Measurements from ENCODE around the gene KRT15.

Gene KRT15

DNA sequence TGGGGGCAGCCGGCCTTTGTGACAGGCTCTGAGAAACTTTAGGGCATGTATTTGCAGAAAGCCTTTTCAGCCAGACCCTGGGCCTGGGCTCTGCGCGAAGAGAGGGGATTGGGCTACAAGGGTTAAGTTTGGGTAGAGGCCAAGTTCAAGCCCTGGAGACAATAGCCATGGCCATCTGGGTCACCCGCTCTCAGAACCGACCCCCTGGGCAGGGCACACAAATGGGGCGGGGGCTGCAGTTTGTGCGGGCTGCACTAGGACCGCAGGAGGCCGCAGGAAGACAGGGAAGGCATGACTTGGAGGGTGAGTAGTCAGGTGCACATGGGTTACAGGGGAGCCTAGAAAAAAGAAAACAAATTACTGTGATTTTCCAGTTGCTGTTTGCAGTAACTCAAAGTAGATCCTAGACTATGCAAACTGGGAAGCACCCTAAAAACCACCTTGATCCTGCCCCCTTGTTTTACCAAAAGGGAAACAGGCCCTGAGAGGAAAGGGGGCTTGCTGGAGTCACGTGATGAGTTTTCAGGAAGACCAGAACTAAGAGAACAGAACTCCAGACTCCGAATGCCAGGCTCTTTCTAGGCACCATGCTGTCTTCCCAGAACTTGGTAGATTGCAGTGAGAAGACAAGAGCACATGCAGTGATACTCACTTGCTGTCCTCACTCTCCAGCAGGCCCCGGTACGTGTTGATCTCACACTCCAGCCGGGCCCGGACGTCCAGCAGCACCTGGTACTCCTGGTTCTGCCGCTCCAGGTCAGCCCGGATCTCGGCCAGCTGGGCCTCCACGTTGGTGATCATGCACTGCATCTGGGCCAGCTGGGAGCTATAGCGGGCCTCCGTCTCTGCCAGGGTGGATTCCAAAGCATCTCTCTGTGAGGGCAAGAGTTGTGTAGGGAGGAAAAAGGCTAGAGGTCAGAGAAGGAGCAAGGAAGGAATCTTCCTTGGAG is 41.5 kb downstream of the KRT15 start:
- DNase-seq = no peak

DNA sequence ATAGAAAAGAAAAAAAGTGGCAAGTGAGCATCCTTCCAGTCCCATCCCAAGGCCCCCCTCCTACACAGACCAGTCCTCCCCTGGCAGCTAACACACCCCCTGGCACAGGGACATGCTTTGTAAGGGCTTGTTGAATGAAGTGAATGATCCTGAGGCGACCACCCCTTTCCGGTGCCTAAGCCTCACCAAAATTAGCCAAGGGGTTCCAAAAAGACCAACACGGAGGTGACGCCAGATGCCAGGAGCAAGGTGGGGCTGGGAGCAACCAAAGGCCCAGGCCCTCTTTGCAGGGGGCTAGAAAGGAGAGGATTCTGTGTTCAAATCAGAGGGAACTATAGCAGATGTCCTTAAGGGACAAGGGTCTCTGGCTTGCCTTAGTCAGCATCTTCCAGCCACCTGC is 43.3 kb downstream of the KRT15 start:
- DNase-seq = no peak

DNA sequence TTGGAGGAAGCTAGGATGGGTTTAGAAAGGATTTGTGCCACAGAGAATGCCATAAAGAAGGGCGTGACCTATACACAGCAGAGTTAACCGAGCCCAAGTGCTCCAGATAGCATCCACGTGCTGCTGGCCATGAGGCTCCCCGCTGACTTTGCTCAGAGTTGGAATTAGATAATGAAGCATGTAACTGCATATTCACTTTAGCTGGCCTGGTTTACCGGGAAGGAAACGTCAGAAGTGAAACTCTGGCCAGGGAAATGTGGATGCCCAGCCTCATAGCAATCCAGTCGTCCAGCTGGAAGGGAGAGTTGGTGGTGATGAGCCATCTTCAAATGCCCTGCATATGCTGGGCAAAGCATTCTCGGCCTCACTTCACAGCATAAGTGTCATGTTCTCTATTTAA is 43.8 kb downstream of the KRT15 start:
- DNase-seq = no peak

GRCh38 chr17:41468346-41468745 is 50.3 kb downstream of the KRT15 start:
- DNase-seq = no peak

GRCh38 chr17:41467561-41467960 is 51.1 kb downstream of the KRT15 start:
- DNase-seq = no peak

DNA sequence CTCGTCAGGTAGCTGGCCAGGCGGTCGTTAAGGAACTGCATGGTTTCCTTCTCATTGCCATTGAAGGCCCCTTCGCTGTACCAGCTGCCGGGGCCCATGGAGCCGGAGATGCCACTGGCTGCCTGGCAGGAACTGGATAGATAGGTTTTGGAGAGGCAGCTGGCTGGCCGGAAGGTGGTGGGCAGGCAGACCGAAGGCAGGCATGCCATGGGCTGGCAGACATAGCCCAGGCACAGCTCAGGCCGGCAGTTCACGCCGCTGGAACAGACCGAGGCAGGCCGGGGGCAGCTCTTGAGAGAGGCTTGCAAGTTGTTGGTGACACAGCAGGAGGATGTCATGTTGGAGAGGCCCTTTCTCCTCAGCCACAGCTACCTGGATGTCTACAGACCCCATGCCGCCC is 51.7 kb downstream of the KRT15 start, which contains the start of gene KRT32:
KRT32 (minus strand) TSS at position 399 of the 400 bp plus-strand sequence; CDS start at position 338, 61 bp downstream.
- DNase-seq = no peak

DNA sequence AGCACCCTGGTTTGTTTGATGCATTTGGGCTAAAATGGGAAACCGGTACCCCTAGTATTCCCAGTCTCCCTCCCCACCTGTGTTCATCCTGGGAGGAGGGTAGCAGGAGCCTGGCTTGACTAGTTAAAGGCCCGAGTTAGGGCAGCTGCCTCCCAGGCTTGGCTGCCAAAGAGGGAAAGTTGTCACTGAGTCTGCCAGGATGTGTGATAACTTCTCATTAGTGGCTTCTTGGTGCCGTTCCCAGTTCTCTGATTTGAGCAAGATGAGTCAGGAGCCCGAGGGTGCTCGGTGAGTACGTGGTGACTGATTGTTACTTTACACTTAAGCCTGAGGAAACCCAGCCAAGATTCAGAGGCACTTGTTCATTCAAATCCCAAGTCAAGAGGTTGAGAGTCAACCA is 54.0 kb downstream of the KRT15 start:
- DNase-seq = no peak

DNA sequence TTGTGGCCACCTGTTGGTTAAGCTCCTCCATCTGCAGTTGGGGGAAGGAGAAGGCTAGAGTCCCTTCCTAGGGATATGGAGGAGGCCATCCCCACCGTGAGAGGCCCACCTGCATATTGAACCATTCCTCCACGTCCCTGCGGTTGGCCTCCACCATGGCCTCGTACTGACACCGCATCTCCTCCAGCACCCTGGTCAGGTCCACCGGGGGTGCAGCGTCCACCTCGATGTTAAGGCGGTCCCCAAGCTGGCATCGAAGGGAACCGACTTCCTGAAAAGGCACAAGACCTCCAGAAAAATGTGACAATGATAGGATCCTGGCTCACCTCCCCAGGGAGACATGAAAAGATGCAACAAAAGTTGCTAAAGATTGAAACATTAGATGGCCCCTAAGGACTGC is 54.5 kb downstream of the KRT15 start:
- no peak for DNase-seq

- DNase-seq = no peak
These were observed 54.9 kb downstream of the KRT15 start for GRCh38 chr17:41463746-41464145.

Measured in activated CD4-positive, alpha-beta T cell treated with anti-CD3 and anti-CD28 coated beads, Interleukin-2, amount 50 U/mL, for 1 hour (primary cell).